Measurements from ENCODE around the gene SSTR3.

- no peak for TF ChIP-seq GABPA (IDR thresholded peaks at IDR 0.05; ENCODE audit: low read depth, low read length)
- TF ChIP-seq GABPA (CRISPR knock-in tag; IDR thresholded peaks at IDR 0.05; ENCODE audit: low read depth), result no peak
- TF ChIP-seq NFYB (CRISPR knock-in tag; IDR thresholded peaks at IDR 0.05), result no peak
- TF ChIP-seq CAMTA2 (CRISPR knock-in tag; IDR thresholded peaks at IDR 0.05; ENCODE audit: borderline replicate concordance), result no peak
- TF ChIP-seq JUND (CRISPR knock-in tag; IDR thresholded peaks at IDR 0.05), result no peak
- no peak for TF ChIP-seq CTCF (CRISPR knock-in tag; IDR thresholded peaks at IDR 0.05)
- no peak for TF ChIP-seq HMGXB4 (CRISPR knock-in tag; IDR thresholded peaks at IDR 0.05; ENCODE audit: borderline replicate concordance in 1 of 2, low read depth in 1 of 2)
- no peak for TF ChIP-seq FOXP1 (IDR thresholded peaks at IDR 0.05)
- TF ChIP-seq FOXP1 (CRISPR knock-in tag; IDR thresholded peaks at IDR 0.05), result no peak
- TF ChIP-seq TRIM24 (CRISPR knock-in tag; IDR thresholded peaks at IDR 0.05), result no peak
- no peak for TF ChIP-seq SMAD3 (CRISPR knock-in tag; IDR thresholded peaks at IDR 0.05)
- no peak for TF ChIP-seq ATF1 (CRISPR knock-in tag; IDR thresholded peaks at IDR 0.05)
Observed at GRCh38 chr22:37226514-37226913, 14.2 kb upstream of the SSTR3 start.
